HEK293 (cell line): ENCODE results near the gene ZBTB43.

Source experiments
- BCL11B ChIP-seq: fragments of 450-650 bp; formaldehyde crosslinking; IDR thresholded peaks from 2 replicates; pipeline ENCODE4 v1.5.1; 2016; ENCODE audit warnings: low read depth, missing biosample characterization, missing genetic modification characterization
- FEZF1 ChIP-seq: fragments of 450-650 bp; formaldehyde crosslinking; IDR thresholded peaks from 2 replicates; pipeline ENCODE4 v1.5.1; 2016; ENCODE audit warnings: missing biosample characterization, missing genetic modification characterization
- GLIS2 ChIP-seq: fragments of 450-650 bp; formaldehyde crosslinking; IDR thresholded peaks from 2 replicates; pipeline ENCODE4 v1.5.1; 2016; ENCODE audit warnings: missing biosample characterization, missing genetic modification characterization
- INSM2 ChIP-seq: fragments of 450-650 bp; formaldehyde crosslinking; IDR thresholded peaks from 2 replicates; pipeline ENCODE4 v1.5.1; 2016; ENCODE audit warnings: missing biosample characterization, missing genetic modification characterization
- KLF17 ChIP-seq: fragments of 450-650 bp; formaldehyde crosslinking; IDR thresholded peaks from 2 replicates; pipeline ENCODE4 v1.5.1; 2016; ENCODE audit warnings: missing biosample characterization, missing genetic modification characterization
- MYNN ChIP-seq: fragments of 450-650 bp; formaldehyde crosslinking; IDR thresholded peaks from 2 replicates; pipeline ENCODE4 v1.5.1; 2016; ENCODE audit warnings: missing biosample characterization, missing genetic modification characterization, borderline replicate concordance
- PRDM10 ChIP-seq: fragments of 450-650 bp; formaldehyde crosslinking; IDR thresholded peaks from 2 replicates; pipeline ENCODE4 v1.5.1; 2016; ENCODE audit warnings: missing biosample characterization, missing genetic modification characterization
- REPIN1 ChIP-seq: fragments of 450-650 bp; formaldehyde crosslinking; IDR thresholded peaks from 2 replicates; pipeline ENCODE4 v1.5.1; 2017; ENCODE audit warnings: missing biosample characterization, missing genetic modification characterization, low read depth
- SP7 ChIP-seq: fragments of 450-650 bp; formaldehyde crosslinking; IDR thresholded peaks from 2 replicates; pipeline ENCODE4 v1.5.1; 2016; ENCODE audit warnings: missing biosample characterization, missing genetic modification characterization
- TRIM28 ChIP-seq: IDR thresholded peaks from 2 replicates; pipeline ENCODE4 v1.6.1; 2011; ENCODE audit warnings: low read length, control low read depth, borderline replicate concordance
- ZBTB17 ChIP-seq: fragments of 450-650 bp; formaldehyde crosslinking; IDR thresholded peaks from 2 replicates; pipeline ENCODE4 v1.5.1; 2016; ENCODE audit warnings: missing biosample characterization, missing genetic modification characterization
- ZBTB20 ChIP-seq: fragments of 450-650 bp; formaldehyde crosslinking; IDR thresholded peaks from 2 replicates; pipeline ENCODE4 v1.5.1; 2016; ENCODE audit warnings: missing biosample characterization, missing genetic modification characterization
- ZBTB26 ChIP-seq: fragments of 450-650 bp; formaldehyde crosslinking; optimal IDR thresholded peaks from 2 replicates; pipeline ENCODE3; 2016; ENCODE audit warnings: missing biosample characterization, mild to moderate bottlenecking, missing genetic modification characterization
- ZBTB48 ChIP-seq: fragments of 450-650 bp; formaldehyde crosslinking; IDR thresholded peaks from 2 replicates; pipeline ENCODE4 v1.5.1; 2016; ENCODE audit warnings: missing biosample characterization, missing genetic modification characterization
- ZFHX2 ChIP-seq: fragments of 450-650 bp; formaldehyde crosslinking; conservative IDR thresholded peaks from 2 replicates; pipeline ENCODE4 v1.5.1; 2016; ENCODE audit warnings: missing biosample characterization, missing genetic modification characterization
- ZNF19 ChIP-seq: fragments of 450-650 bp; formaldehyde crosslinking; IDR thresholded peaks from 2 replicates; pipeline ENCODE4; 2016; ENCODE audit warnings: missing biosample characterization, missing genetic modification characterization, low read depth
- ZNF214 ChIP-seq: fragments of 450-650 bp; formaldehyde crosslinking; IDR thresholded peaks from 2 replicates; pipeline ENCODE4 v1.5.1; 2017; ENCODE audit warnings: missing biosample characterization, mild to moderate bottlenecking, missing genetic modification characterization, borderline replicate concordance
- ZNF274 ChIP-seq, 2 experiments: fragments of 200-500 bp in 1 of 2; fragments of 450-650 bp in 1 of 2; sonication (Bioruptor generic) in 1 of 2; formaldehyde crosslinking in 1 of 2; IDR thresholded peaks; 2 replicates each; pipeline versions ENCODE4 v1.5.1 to v1.6.1; 2014 to 2016; ENCODE audit warnings: borderline replicate concordance in 1 of 2, inconsistent platforms in 1 of 2, low read length in 1 of 2, missing biosample characterization in 1 of 2, missing genetic modification characterization in 1 of 2
- ZNF335 ChIP-seq: fragments of 450-650 bp; formaldehyde crosslinking; conservative IDR thresholded peaks from 2 replicates; pipeline ENCODE4 v1.5.1; 2016; ENCODE audit warnings: missing biosample characterization, missing genetic modification characterization
- ZNF37A ChIP-seq: fragments of 450-650 bp; IDR thresholded peaks from 2 replicates; pipeline ENCODE4 v1.5.1; 2018; ENCODE audit warnings: missing biosample characterization, missing genetic modification characterization
- ZNF391 ChIP-seq: fragments of 450-650 bp; formaldehyde crosslinking; IDR thresholded peaks from 2 replicates; pipeline ENCODE4 v1.5.1; 2016; ENCODE audit warnings: low read depth, missing biosample characterization, missing genetic modification characterization, borderline replicate concordance
- ZNF501 ChIP-seq: fragments of 450-650 bp; formaldehyde crosslinking; IDR thresholded peaks from 2 replicates; pipeline ENCODE4 v1.5.1; 2016; ENCODE audit warnings: missing biosample characterization, missing genetic modification characterization
- ZNF513 ChIP-seq: fragments of 450-650 bp; IDR thresholded peaks from 2 replicates; pipeline ENCODE4 v1.5.1; 2018; ENCODE audit warnings: missing biosample characterization, missing genetic modification characterization
- ZNF548 ChIP-seq: fragments of 450-650 bp; formaldehyde crosslinking; IDR thresholded peaks from 2 replicates; pipeline ENCODE4 v1.5.1; 2016; ENCODE audit warnings: missing biosample characterization, missing genetic modification characterization
- ZNF624 ChIP-seq: fragments of 450-650 bp; formaldehyde crosslinking; IDR thresholded peaks from 2 replicates; pipeline ENCODE4 v1.5.1; 2017; ENCODE audit warnings: missing biosample characterization, missing genetic modification characterization
- ZNF654 ChIP-seq: fragments of 450-650 bp; formaldehyde crosslinking; IDR thresholded peaks from 2 replicates; pipeline ENCODE4 v1.5.1; 2016; ENCODE audit warnings: low read depth, missing biosample characterization, missing genetic modification characterization
- ZNF658 ChIP-seq: fragments of 450-650 bp; formaldehyde crosslinking; IDR thresholded peaks from 2 replicates; pipeline ENCODE4; 2016; ENCODE audit warnings: missing biosample characterization, missing genetic modification characterization
- ZNF677 ChIP-seq: fragments of 450-650 bp; IDR thresholded peaks from 2 replicates; pipeline ENCODE4 v1.5.0; 2018; ENCODE audit warnings: missing biosample characterization, mild to moderate bottlenecking, missing genetic modification characterization, moderate library complexity
- ZSCAN4 ChIP-seq: fragments of 450-650 bp; formaldehyde crosslinking; IDR thresholded peaks from 2 replicates; pipeline ENCODE4 v1.5.1; 2017; ENCODE audit warnings: missing biosample characterization, missing genetic modification characterization
- ZXDB ChIP-seq: fragments of 450-650 bp; formaldehyde crosslinking; IDR thresholded peaks from 2 replicates; pipeline ENCODE4 v1.5.1; 2016; ENCODE audit warnings: missing biosample characterization, missing genetic modification characterization

Gene ZBTB43

GRCh38 chr9:126860077-126860756, 55.4 kb downstream of the ZBTB43 start, which contains the start of gene ZBTB34 (continued):
- TF ChIP-seq ZNF658 (tag by site-specific recombination), result no peak
- peak; percentile 36; the same call in 1 of the 2 replicates for TF ChIP-seq SP7 (tag by site-specific recombination)
- no peak for TF ChIP-seq ZNF37A (tag by site-specific recombination)
- no peak for TF ChIP-seq ZBTB17 (tag by site-specific recombination)
- TF ChIP-seq ZSCAN4 (tag by site-specific recombination), result no peak
- peak; percentile 73 for TF ChIP-seq ZXDB (tag by site-specific recombination)
- 0 out of 2 replicates have a peak, but pooled peaks have one; percentile 10 for TF ChIP-seq ZBTB20 (tag by site-specific recombination)
- 0 out of 2 replicates have a peak, but pooled peaks have one; percentile 45 for TF ChIP-seq KLF17 (tag by site-specific recombination)
- no peak for TF ChIP-seq TRIM28
- no peak for TF ChIP-seq ZNF548 (tag by site-specific recombination)
- TF ChIP-seq ZNF214 (tag by site-specific recombination), result no peak
- peak; percentile 87 for TF ChIP-seq ZNF335
- TF ChIP-seq ZNF677 (tag by site-specific recombination), result no peak
- TF ChIP-seq ZNF513, result no peak
- TF ChIP-seq ZNF19 (tag by site-specific recombination), result no peak
- TF ChIP-seq ZNF391 (tag by site-specific recombination), result no peak
- TF ChIP-seq INSM2, result 0 out of 2 replicates have a peak, but pooled peaks have one; percentile 34
- TF ChIP-seq BCL11B (tag by site-specific recombination), result no peak
- peak; percentile 24 for TF ChIP-seq ZNF654 (tag by site-specific recombination)
- TF ChIP-seq ZFHX2 (tag by site-specific recombination), result peak; percentile 46; the same call in 1 of the 2 replicates
- no peak for TF ChIP-seq ZNF501
- TF ChIP-seq ZBTB26 (tag by site-specific recombination), result peak; percentile 54
- no peak for TF ChIP-seq FEZF1
- no peak for TF ChIP-seq ZNF274 (IDR thresholded peaks at IDR 0.05; ENCODE audit: low read length)
- TF ChIP-seq ZNF274 (tag by site-specific recombination; IDR thresholded peaks at IDR 0.05; ENCODE audit: borderline replicate concordance), result no peak
- TF ChIP-seq MYNN (tag by site-specific recombination), result no peak
- no peak for TF ChIP-seq PRDM10 (tag by site-specific recombination)
- TF ChIP-seq ZNF624 (tag by site-specific recombination), result no peak
- TF ChIP-seq REPIN1 (tag by site-specific recombination), result no peak
- no peak for TF ChIP-seq ZBTB48
- peak; percentile 79 for TF ChIP-seq GLIS2 (tag by site-specific recombination)
